ENCODE measurements around the gene GNAO1.
A peak's percentile ranks its signal among the peaks of the same experiment; 100 is the strongest.

GNAO1 gene

GRCh38 chr16:56316545-56316944 lies 125.3 kb downstream of the GNAO1 start:
- no peak for DNase-seq

- peak; percentile 30 for DNase-seq
Observed at GRCh38 chr16:56317998-56318826, 126.9 kb downstream of the GNAO1 start.

GRCh38 chr16:56318827-56319140 lies 127.5 kb downstream of the GNAO1 start:
- DNase-seq: no peak

GRCh38 chr16:56319376-56319775 lies 128.1 kb downstream of the GNAO1 start:
- no peak for DNase-seq

GRCh38 chr16:56320056-56320455 lies 128.8 kb downstream of the GNAO1 start:
- no peak for DNase-seq

GRCh38 chr16:56320811-56321558 lies 129.7 kb downstream of the GNAO1 start:
- DNase-seq: no peak

- DNase-seq: no peak
Observed at GRCh38 chr16:56321571-56321970, 130.3 kb downstream of the GNAO1 start.

- DNase-seq: no peak
Observed at GRCh38 chr16:56324406-56324805, 133.1 kb downstream of the GNAO1 start.

GRCh38 chr16:56325956-56326355 lies 134.7 kb downstream of the GNAO1 start:
- no peak for DNase-seq

GRCh38 chr16:56327071-56327928 lies 136.0 kb downstream of the GNAO1 start:
- DNase-seq: no peak

- DNase-seq: no peak
Observed at GRCh38 chr16:56327929-56328258, 136.6 kb downstream of the GNAO1 start.

- no peak for DNase-seq
Observed at GRCh38 chr16:56328276-56329022, 137.2 kb downstream of the GNAO1 start.

GRCh38 chr16:56329887-56330286 lies 138.6 kb downstream of the GNAO1 start:
- no peak for DNase-seq

GRCh38 chr16:56330476-56330875 lies 139.2 kb downstream of the GNAO1 start:
- DNase-seq: no peak

- DNase-seq: no peak
Observed at GRCh38 chr16:56331399-56331798, 140.1 kb downstream of the GNAO1 start.

- no peak for DNase-seq
Observed at GRCh38 chr16:56331915-56332314, 140.6 kb downstream of the GNAO1 start.

GRCh38 chr16:56332464-56333079 lies 141.3 kb downstream of the GNAO1 start:
- no peak for DNase-seq

- DNase-seq: no peak
Observed at GRCh38 chr16:56334761-56335160, 143.5 kb downstream of the GNAO1 start.

- no peak for DNase-seq
Observed at GRCh38 chr16:56336071-56336688, 144.9 kb downstream of the GNAO1 start.

- DNase-seq: no peak
Observed at GRCh38 chr16:56336711-56337110, 145.4 kb downstream of the GNAO1 start.

- no peak for DNase-seq
Observed at GRCh38 chr16:56337131-56337857, 146.0 kb downstream of the GNAO1 start.

All from DMS 273 treated with DMSO at 0.1 percent for 48 hours (cell line).